HepG2 (cell line): ENCODE data around the gene DENND5B. TPM values are rescaled to one million over a fixed set of nuclear protein-coding genes. Genes with fewer than 3 reads are reported as not detected.
A peak's percentile ranks its signal among the peaks of the same experiment; 100 is the strongest.

Source experiments
- ATAC-seq: fragments of 200-7000 bp; cut with Tn5 transposase; 3 replicates; pipeline ENCODE4 v1.9.1; 2020; ENCODE audit warnings: mild to moderate bottlenecking, moderate library complexity
- BruUV-seq: library from RNA; stranded (reverse); fragments of 400-500 nt; replicated peaks from 2 replicates; lab custom pipeline; 2021; lab: Mats Ljungman, UMichigan
- CTCF ChIA-PET: fragments of 300-600 bp; formaldehyde crosslinking; extraction: SDS; loops from one replicate; lab custom pipeline; 2021; ENCODE audit warnings: low total read pairs, inconsistent platforms, low intra/inter-chr PET ratio; lab: Yijun Ruan, JAX
- POLR2A ChIA-PET: fragments of 350-600 bp; sonication (Branson Sonifier 250); formaldehyde crosslinking; loops from one replicate; lab custom pipeline; 2020; ENCODE audit warnings: antibody characterized with exemption, inconsistent platforms; lab: Yijun Ruan, JAX
- DNase-seq: peaks from one replicate; pipeline ENCODE4 v3.0.0-alpha.2; 2015; ENCODE audit warnings: low spot score
- FAIRE-seq: peaks from 3 replicates; lab custom pipeline; 2011; peaks lifted over from hg19 to GRCh38; lab: Jason Lieb, UNC
- H2AFZ ChIP-seq: one replicate; pipeline ENCODE4 v1.6.1; 2011; ENCODE audit warnings: low read length, inconsistent platforms
- H3K27ac ChIP-seq: fragments of 300-600 bp; 3 replicates; pipeline ENCODE4 v1.8.0; 2011; ENCODE audit warnings: mixed run types, mild to moderate bottlenecking, mixed read lengths, low read length, inconsistent platforms; ENCODE audit not compliant: insufficient read depth; ENCODE audit errors: extremely low read length
- H3K27me3 ChIP-seq, 2 experiments: fragments of 200-600 bp in 1 of 2; 2 replicates in 1 of 2; 3 replicates in 1 of 2; pipeline versions ENCODE4 v1.6.0 to v1.8.0; 2011; ENCODE audit warnings: low read length in 2 of 2, mild to moderate bottlenecking in 2 of 2, moderate library complexity in 2 of 2, inconsistent platforms in 1 of 2; ENCODE audit not compliant: insufficient read depth in 2 of 2, control insufficient read depth in 1 of 2
- H3K36me3 ChIP-seq, 2 experiments: fragments of 200-600 bp in 1 of 2; replicated peaks in 1 of 2; 2 replicates in 1 of 2; 3 replicates in 1 of 2; pipeline versions ENCODE4 v1.5.1 to v1.8.0; 2011; ENCODE audit warnings: low read length in 2 of 2, inconsistent platforms in 1 of 2; ENCODE audit not compliant: insufficient read depth in 2 of 2, control insufficient read depth in 1 of 2
- H3K4me1 ChIP-seq: 2 replicates; pipeline ENCODE4 v1.5.1; 2012; ENCODE audit warnings: low read length, inconsistent platforms; ENCODE audit not compliant: insufficient read depth
- H3K4me2 ChIP-seq: 2 replicates; pipeline ENCODE4 v1.6.0; 2011; ENCODE audit warnings: low read depth, low read length, inconsistent platforms
- H3K4me3 ChIP-seq, 3 experiments: fragments of 200-600 bp in 1 of 3; sonication (generic), shearing (Covaris generic) in 1 of 3; replicated peaks in 1 of 3; 2 replicates each; pipeline ENCODE4 v1.5.1; 2011 to 2016; ENCODE audit warnings: low read length in 3 of 3, inconsistent platforms in 2 of 3, low read depth in 2 of 3, mild to moderate bottlenecking in 2 of 3, control low read depth in 1 of 3, mixed read lengths in 1 of 3; ENCODE audit not compliant: insufficient read depth in 1 of 3
- H3K79me2 ChIP-seq: one replicate; pipeline ENCODE4 v1.6.1; 2011; ENCODE audit warnings: low read length, inconsistent platforms; ENCODE audit not compliant: insufficient read depth
- H3K9ac ChIP-seq: 2 replicates; pipeline ENCODE4 v1.6.0; 2011; ENCODE audit warnings: mild to moderate bottlenecking, low read depth, low read length, inconsistent platforms; ENCODE audit not compliant: insufficient read depth
- H3K9me3 ChIP-seq: 2 replicates; pipeline ENCODE4 v1.5.1; 2012; ENCODE audit warnings: mild to moderate bottlenecking, low read length
- H4K20me1 ChIP-seq: 2 replicates; pipeline ENCODE4 v1.6.0; 2011; ENCODE audit warnings: inconsistent platforms, mild to moderate bottlenecking, low read length, moderate library complexity; ENCODE audit not compliant: insufficient read depth
- BCL6 ChIP-seq: IDR thresholded peaks from 2 replicates; pipeline ENCODE4 v1.6.1; 2016; ENCODE audit warnings: missing genetic modification reagents, missing compliant biosample characterization
- DMAP1 ChIP-seq: IDR thresholded peaks from 2 replicates; pipeline ENCODE4 v1.6.1; 2016
- DR1 ChIP-seq: sonication (generic); formaldehyde crosslinking; IDR thresholded peaks from 2 replicates; pipeline ENCODE4 v1.8.0; 2021; ENCODE audit warnings: mild to moderate bottlenecking, missing genetic modification reagents, inconsistent platforms
- ELF1 ChIP-seq: sonication (generic); formaldehyde crosslinking; IDR thresholded peaks from 2 replicates; pipeline ENCODE4 v1.4.0; 2020; ENCODE audit warnings: missing genetic modification reagents
- GABPA ChIP-seq, 2 experiments: IDR thresholded peaks; 2 replicates each; pipeline ENCODE4 v1.6.1; 2011 to 2016; ENCODE audit warnings: low read depth in 2 of 2, low read length in 1 of 2, missing biosample characterization in 1 of 2, missing genetic modification characterization in 1 of 2
- GPN1 ChIP-seq: sonication (generic); formaldehyde crosslinking; IDR thresholded peaks from 2 replicates; pipeline ENCODE4 v1.5.1; 2020; ENCODE audit warnings: missing genetic modification reagents, borderline replicate concordance
- KLF12 ChIP-seq: sonication (generic); formaldehyde crosslinking; IDR thresholded peaks from 2 replicates; pipeline ENCODE4 v1.4.0; 2020; ENCODE audit warnings: missing genetic modification reagents, borderline replicate concordance
- MXD4 ChIP-seq: IDR thresholded peaks from 2 replicates; pipeline ENCODE4 v1.6.1; 2016; ENCODE audit warnings: mild to moderate bottlenecking, missing biosample characterization, missing genetic modification reagents
- RARA ChIP-seq: IDR thresholded peaks from 2 replicates; pipeline ENCODE4 v1.6.1; 2016; ENCODE audit warnings: missing genetic modification reagents, missing compliant biosample characterization
- SAP130 ChIP-seq: IDR thresholded peaks from 2 replicates; pipeline ENCODE4 v1.6.1; 2016; ENCODE audit warnings: low read depth
- SPEN ChIP-seq: sonication (generic); formaldehyde crosslinking; IDR thresholded peaks from 2 replicates; pipeline ENCODE4 v1.5.1; 2020; ENCODE audit warnings: low read depth, mild to moderate bottlenecking, missing genetic modification reagents
- ZFP41 ChIP-seq: sonication (generic); formaldehyde crosslinking; IDR thresholded peaks from 2 replicates; pipeline ENCODE4 v1.4.0; 2020; ENCODE audit warnings: mild to moderate bottlenecking, missing genetic modification reagents, borderline replicate concordance
- ZNF33A ChIP-seq: sonication (generic); formaldehyde crosslinking; IDR thresholded peaks from 2 replicates; pipeline ENCODE4 v1.5.1; 2020; ENCODE audit warnings: missing genetic modification reagents, mild to moderate bottlenecking, moderate library complexity, borderline replicate concordance
- ZNF441 ChIP-seq: sonication (generic); formaldehyde crosslinking; IDR thresholded peaks from 2 replicates; pipeline ENCODE4 v1.7.0; 2021; ENCODE audit warnings: missing genetic modification reagents, borderline replicate concordance
- ZNF557 ChIP-seq: sonication (generic); formaldehyde crosslinking; IDR thresholded peaks from 2 replicates; pipeline ENCODE4 v1.4.0; 2020; ENCODE audit warnings: missing genetic modification reagents
- ZNF749 ChIP-seq: sonication (generic); formaldehyde crosslinking; IDR thresholded peaks from 2 replicates; pipeline ENCODE4 v1.8.0; 2022; ENCODE audit warnings: mild to moderate bottlenecking, missing genetic modification reagents, moderate library complexity, borderline replicate concordance
- WGBS: methylation state at CpG from one replicate; pipeline ENCODE4 v1.1.6; 2017; ENCODE audit warnings: low lambda C conversion rate; 5-methylcytosine and 5-hydroxymethylcytosine counted together
- in situ Hi-C: cut with HindIII; loops from 2 replicates; pipeline ENCODE4 v1.10.0; 2017; ENCODE audit warnings: low pct_unique_long_range_greater_than_20kb; ENCODE audit not compliant: extremely low pct_ligation_motif_present
- intact Hi-C: fragments of 100-400 bp; cut with micrococcal nuclease; formaldehyde crosslinking; loops from one replicate; pipeline ENCODE4 v1.10.0; 2022; ENCODE audit not compliant: unreplicated experiment
- polyA plus RNA-seq, 8 experiments: library from polyadenylated mRNA; depleted of rRNA in 3 of 8; stranded (reverse) in 7 of 8; unstranded in 1 of 8; fragments of >200 nt; fragmentation: Illumina TruSeq in 4 of 8; extraction: Trizol in 4 of 8; gene quantifications; 2 replicates each; pipeline versions ENCODE4 v1.2.1 to v1.2.3, GENCODE V29; 2011 to 2016; ENCODE audit warnings: low read depth in 4 of 8, missing spikeins in 1 of 8, mixed read lengths in 1 of 8; ENCODE audit not compliant: insufficient read depth in 1 of 8
- total RNA-seq, 5 experiments: library from RNA; depleted of rRNA; stranded (reverse); fragments of >200 nt; fragmentation: Illumina TruSeq; extraction: Trizol; gene quantifications; 2 replicates each; pipeline ENCODE4 v1.2.3, GENCODE V29; 2016; ENCODE audit warnings: low read depth in 1 of 5
- TF ChIP-seq, protein P1 (sequence below): sonication (generic); formaldehyde crosslinking; IDR thresholded peaks from 2 replicates; pipeline ENCODE4 v1.5.1; 2020; ENCODE audit warnings: mild to moderate bottlenecking, moderate library complexity, missing genetic modification reagents
- TF ChIP-seq, protein P2 (sequence below), 2 experiments: sonication (generic) in 1 of 2; formaldehyde crosslinking in 1 of 2; IDR thresholded peaks; 2 replicates each; pipeline versions ENCODE4 v1.4.0 to v1.6.1; 2018 to 2020; ENCODE audit warnings: missing genetic modification reagents in 2 of 2, borderline replicate concordance in 1 of 2, low read depth in 1 of 2, mild to moderate bottlenecking in 1 of 2, missing biosample characterization in 1 of 2
- TF ChIP-seq, protein P3 (sequence below): IDR thresholded peaks from 2 replicates; pipeline ENCODE4 v1.6.1; 2012; ENCODE audit warnings: inconsistent platforms
- TF ChIP-seq, protein P4 (sequence below): sonication (generic); formaldehyde crosslinking; IDR thresholded peaks from 2 replicates; pipeline ENCODE4 v1.5.0; 2020; ENCODE audit warnings: missing genetic modification reagents, mild to moderate bottlenecking, borderline replicate concordance

The DENND5B gene
- total and polyA plus RNA-seq, 2 of the 13 experiments (the other 11 are each of a cell fraction or from before 2014, with no cell fraction given): 14.7 to 18.7 TPM

DNA sequence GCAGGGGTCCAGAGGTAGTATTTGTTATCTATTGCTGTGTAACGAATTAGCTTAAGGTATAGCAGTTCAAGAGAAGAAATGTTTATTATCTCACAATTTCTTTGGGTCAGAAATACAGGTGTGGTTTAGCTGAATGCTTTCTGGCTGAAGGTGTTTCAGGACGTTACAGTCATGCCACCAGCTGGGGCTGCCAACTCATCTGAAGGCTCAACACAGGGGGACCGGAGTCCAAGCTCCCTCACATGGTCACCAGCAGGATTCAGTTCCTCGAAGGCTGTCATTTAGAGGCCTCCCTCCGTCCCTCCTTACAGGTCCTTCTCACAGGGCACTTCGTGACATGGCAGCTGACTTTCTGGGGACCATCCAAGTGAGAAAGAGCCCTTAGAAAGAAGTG, 227.5 kb downstream of the DENND5B start:
- peak overlapping the region; percentile 99 for H2AFZ ChIP-seq
- BruUV-seq: no TSS peak
- H3K79me2 ChIP-seq: no peaks in the 10 kb centered on the region
- intact Hi-C loops: loop anchor here (2.0 kb wide), 1 partner anchor 37 kb away; the partner anchor contains the start of gene SINHCAF
- no peaks in the 10 kb centered on the region; a peak in 1 of 5 replicates for H3K27me3 ChIP-seq
- peaks cover 30% of the 10 kb centered on the region for H3K4me1 ChIP-seq
- H3K27ac ChIP-seq: peak overlapping the region; percentile 84
- peak overlapping the region; percentile 64 to 77 (median 73); a peak in 4 of 6 replicates for H3K4me3 ChIP-seq
- no peaks in the 10 kb centered on the region for H3K9me3 ChIP-seq
- ChIA-PET CTCF (no interaction called here), POLR2A (interaction anchor here (1.3 to 2.5 kb wide), 7 partner anchors 7 to 227 kb away, joined by 4 to 36 read pairs (median 7); partner anchors contain the start of genes DENND5B and SINHCAF)
- DNase-seq: no peak
- H3K4me2 ChIP-seq: peak overlapping the region; percentile 100
- no peaks in the 10 kb centered on the region for H4K20me1 ChIP-seq
- H3K9ac ChIP-seq: 0 out of 2 replicates have a peak overlapping the region, but pooled peaks have one; percentile 88
- no peak for FAIRE-seq
- in situ Hi-C loops: no loop called here
- peak; percentile 51 for ATAC-seq
- WGBS: 2% methylated on average over 5 of the region's 6 CpGs
- no peaks in the 10 kb centered on the region for H3K36me3 ChIP-seq
- no peak for TF ChIP-seq SPEN (CRISPR knock-in tag)
- no peak for TF ChIP-seq DMAP1 (CRISPR knock-in tag)
- TF ChIP-seq BCL6: peak; percentile 88
- TF ChIP-seq ZNF749: no peak
- TF ChIP-seq, protein P1, sequence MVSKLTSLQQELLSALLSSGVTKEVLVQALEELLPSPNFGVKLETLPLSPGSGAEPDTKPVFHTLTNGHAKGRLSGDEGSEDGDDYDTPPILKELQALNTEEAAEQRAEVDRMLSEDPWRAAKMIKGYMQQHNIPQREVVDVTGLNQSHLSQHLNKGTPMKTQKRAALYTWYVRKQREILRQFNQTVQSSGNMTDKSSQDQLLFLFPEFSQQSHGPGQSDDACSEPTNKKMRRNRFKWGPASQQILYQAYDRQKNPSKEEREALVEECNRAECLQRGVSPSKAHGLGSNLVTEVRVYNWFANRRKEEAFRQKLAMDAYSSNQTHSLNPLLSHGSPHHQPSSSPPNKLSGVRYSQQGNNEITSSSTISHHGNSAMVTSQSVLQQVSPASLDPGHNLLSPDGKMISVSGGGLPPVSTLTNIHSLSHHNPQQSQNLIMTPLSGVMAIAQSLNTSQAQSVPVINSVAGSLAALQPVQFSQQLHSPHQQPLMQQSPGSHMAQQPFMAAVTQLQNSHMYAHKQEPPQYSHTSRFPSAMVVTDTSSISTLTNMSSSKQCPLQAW (CRISPR knock-in tag): 0 out of 2 replicates have a peak, but pooled peaks have one; percentile 26
- TF ChIP-seq, protein P2, sequence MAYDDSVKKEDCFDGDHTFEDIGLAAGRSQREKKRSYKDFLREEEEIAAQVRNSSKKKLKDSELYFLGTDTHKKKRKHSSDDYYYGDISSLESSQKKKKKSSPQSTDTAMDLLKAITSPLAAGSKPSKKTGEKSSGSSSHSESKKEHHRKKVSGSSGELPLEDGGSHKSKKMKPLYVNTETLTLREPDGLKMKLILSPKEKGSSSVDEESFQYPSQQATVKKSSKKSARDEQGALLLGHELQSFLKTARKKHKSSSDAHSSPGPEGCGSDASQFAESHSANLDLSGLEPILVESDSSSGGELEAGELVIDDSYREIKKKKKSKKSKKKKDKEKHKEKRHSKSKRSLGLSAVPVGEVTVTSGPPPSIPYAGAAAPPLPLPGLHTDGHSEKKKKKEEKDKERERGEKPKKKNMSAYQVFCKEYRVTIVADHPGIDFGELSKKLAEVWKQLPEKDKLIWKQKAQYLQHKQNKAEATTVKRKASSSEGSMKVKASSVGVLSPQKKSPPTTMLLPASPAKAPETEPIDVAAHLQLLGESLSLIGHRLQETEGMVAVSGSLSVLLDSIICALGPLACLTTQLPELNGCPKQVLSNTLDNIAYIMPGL (CRISPR knock-in tag; IDR thresholded peaks at IDR 0.05; ENCODE audit: borderline replicate concordance in 1 of 2, low read depth in 1 of 2): 0 out of 4 replicates have a peak, but pooled peaks of 1 of the 2 experiments have one; percentile 22
- 0 out of 2 replicates have a peak, but pooled peaks have one; percentile 6 for TF ChIP-seq RARA (CRISPR knock-in tag)
- TF ChIP-seq, protein P3, sequence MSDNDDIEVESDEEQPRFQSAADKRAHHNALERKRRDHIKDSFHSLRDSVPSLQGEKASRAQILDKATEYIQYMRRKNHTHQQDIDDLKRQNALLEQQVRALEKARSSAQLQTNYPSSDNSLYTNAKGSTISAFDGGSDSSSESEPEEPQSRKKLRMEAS: 0 out of 2 replicates have a peak, but pooled peaks have one; percentile 30
- 0 out of 2 replicates have a peak, but pooled peaks have one; percentile 17 for TF ChIP-seq MXD4 (CRISPR knock-in tag)
- TF ChIP-seq ZFP41 (CRISPR knock-in tag): no peak
- TF ChIP-seq, protein P4, sequence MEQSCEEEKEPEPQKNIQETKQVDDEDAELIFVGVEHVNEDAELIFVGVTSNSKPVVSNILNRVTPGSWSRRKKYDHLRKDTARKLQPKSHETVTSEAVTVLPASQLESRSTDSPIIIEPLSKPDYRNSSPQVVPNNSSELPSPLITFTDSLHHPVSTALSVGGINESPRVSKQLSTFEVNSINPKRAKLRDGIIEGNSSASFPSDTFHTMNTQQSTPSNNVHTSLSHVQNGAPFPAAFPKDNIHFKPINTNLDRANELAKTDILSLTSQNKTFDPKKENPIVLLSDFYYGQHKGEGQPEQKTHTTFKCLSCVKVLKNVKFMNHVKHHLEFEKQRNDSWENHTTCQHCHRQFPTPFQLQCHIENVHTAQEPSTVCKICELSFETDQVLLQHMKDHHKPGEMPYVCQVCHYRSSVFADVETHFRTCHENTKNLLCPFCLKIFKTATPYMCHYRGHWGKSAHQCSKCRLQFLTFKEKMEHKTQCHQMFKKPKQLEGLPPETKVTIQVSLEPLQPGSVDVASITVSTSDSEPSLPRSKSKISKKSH (CRISPR knock-in tag): no peak
- TF ChIP-seq ZNF441 (CRISPR knock-in tag): 0 out of 2 replicates have a peak, but pooled peaks have one; percentile 26
- no peak for TF ChIP-seq KLF12
- peak; percentile 30; the same call in 1 of the 2 replicates for TF ChIP-seq SAP130 (CRISPR knock-in tag)
- TF ChIP-seq GABPA (IDR thresholded peaks at IDR 0.05; ENCODE audit: low read depth, low read length): no peak
- TF ChIP-seq GABPA (CRISPR knock-in tag; IDR thresholded peaks at IDR 0.05; ENCODE audit: low read depth): 0 out of 2 replicates have a peak, but pooled peaks have one; percentile 4
- TF ChIP-seq ZNF33A (CRISPR knock-in tag): no peak
- TF ChIP-seq ZNF557: no peak
- no peak for TF ChIP-seq GPN1 (CRISPR knock-in tag)
- no peak for TF ChIP-seq ELF1
- no peak for TF ChIP-seq DR1 (CRISPR knock-in tag)
